Transverse colon (tissue), 4 donors: ENCODE measurements around the gene CELA2B. TPM values are rescaled to one million over a fixed set of nuclear protein-coding genes. Genes with fewer than 3 reads are reported as not detected.

ENCODE experiments used
- DNase-seq: peaks from one replicate; pipeline ENCODE4 v3.0.0-alpha.2; 2019
- H3K27ac ChIP-seq, 4 donors: fragments of 200-600 bp; sonication (generic); 2 replicates each; pipeline ENCODE4 v1.5.1; 2016 to 2018; ENCODE audit warnings: inconsistent platforms in 4 of 4
- H3K27me3 ChIP-seq: fragments of 200-600 bp; sonication (generic); 2 replicates; pipeline ENCODE4 v1.5.1; 2017; ENCODE audit warnings: inconsistent platforms
- H3K36me3 ChIP-seq, 4 donors: fragments of 200-600 bp; sonication (generic); 2 replicates each; pipeline ENCODE4 v1.5.1; 2017 to 2019; ENCODE audit warnings: inconsistent platforms in 4 of 4
- H3K4me1 ChIP-seq, 4 donors: fragments of 200-600 bp; sonication (generic); 2 replicates each; pipeline ENCODE4 v1.5.1; 2017 to 2020; ENCODE audit warnings: inconsistent platforms in 4 of 4
- H3K4me3 ChIP-seq, 4 donors: fragments of 200-600 bp; sonication (generic); 1 replicate in 1 of 4; 2 replicates in 3 of 4; pipeline versions ENCODE4 v1.5.1 to v1.6.1; 2017 to 2019; ENCODE audit warnings: inconsistent platforms in 4 of 4
- H3K9me3 ChIP-seq, 2 donors: fragments of 200-600 bp; sonication (generic); 2 replicates each; pipeline ENCODE4 v1.5.1; 2017 to 2019; ENCODE audit warnings: inconsistent platforms in 2 of 2
- CTCF ChIP-seq, 5 experiments: fragments of 200-600 bp in 3 of 5; fragments of 450-650 bp in 2 of 5; sonication (generic) in 3 of 5; IDR thresholded peaks; 1 replicate in 2 of 5; 2 replicates in 3 of 5; pipeline ENCODE4 v1.5.1; 2016 to 2017; ENCODE audit warnings: antibody characterized with exemption in 5 of 5, inconsistent platforms in 3 of 5, mild to moderate bottlenecking in 2 of 5, moderate library complexity in 1 of 5
- EP300 ChIP-seq: sonication (generic); formaldehyde crosslinking; IDR thresholded peaks from one replicate; pipeline ENCODE4 v1.6.1; 2017; ENCODE audit warnings: antibody characterized with exemption, low read depth
- POLR2A ChIP-seq: fragments of 450-650 bp; IDR thresholded peaks from one replicate; pipeline ENCODE4 v1.6.1; 2016; ENCODE audit warnings: antibody characterized with exemption, mild to moderate bottlenecking, moderate library complexity
- POLR2AphosphoS5 ChIP-seq, 3 donors: sonication (generic); formaldehyde crosslinking; IDR thresholded peaks; one replicate each; pipeline ENCODE4 v1.6.1; 2016; ENCODE audit warnings: antibody characterized with exemption in 3 of 3
- WGBS, 2 donors: methylation state at CpG; one replicate each; pipeline ENCODE4 v1.1.5; 2018; ENCODE audit warnings: low coverage in 1 of 2; 5-methylcytosine and 5-hydroxymethylcytosine counted together
- in situ Hi-C, 4 donors: fragments of 200-750 bp; cut with MboI; loops; one replicate each; pipeline versions ENCODE4 v1.15.0 to v1.15.1; 2017; ENCODE audit warnings: low sequenced_read_pairs in 3 of 4, low pct_ligation_motif_present in 1 of 4, low pct_unique_long_range_greater_than_20kb in 1 of 4
- intact Hi-C: fragments of 100-400 bp; cut with DNase I; formaldehyde crosslinking; loops from one replicate; pipeline ENCODE4 v1.15.1; 2023; ENCODE audit warnings: low total_unique reads
- total RNA-seq, 4 donors: library from RNA; depleted of rRNA; stranded (reverse); fragments of >200 nt; gene quantifications; one replicate each; pipeline ENCODE4 v1.1.0, GENCODE V29; 2016

The CELA2B gene
- total RNA-seq, 4 donors from 2014 or later: not detected

DNA sequence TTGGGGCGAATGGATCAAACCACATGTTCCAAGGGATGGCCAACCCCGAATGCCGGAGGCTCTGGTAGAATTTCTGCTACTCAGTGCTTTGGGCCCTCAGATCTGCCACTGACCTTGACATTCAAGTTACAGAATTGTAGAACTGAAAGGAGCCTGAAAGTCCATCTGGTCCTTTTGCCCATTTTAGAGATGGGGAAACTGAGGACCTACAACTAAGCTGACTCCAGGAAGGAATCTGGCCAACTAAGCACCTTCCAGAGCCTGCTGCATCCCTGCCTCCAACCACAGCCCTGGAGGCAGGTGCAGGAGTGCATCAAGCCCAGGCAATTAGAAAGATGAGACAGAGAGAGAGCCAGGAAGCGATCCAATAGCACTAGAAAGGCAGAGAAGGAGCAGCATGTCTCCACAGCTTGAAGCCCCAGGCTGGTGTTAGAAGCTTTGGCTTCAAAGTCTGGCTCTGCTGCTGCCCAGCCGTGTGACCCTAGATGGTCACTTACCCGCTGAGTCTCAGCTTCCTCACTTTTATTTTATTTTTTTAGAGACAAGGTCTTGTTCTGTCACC is 38.9 kb upstream of the CELA2B start:
- peaks cover 0 to 8% (median 4%) of the 10 kb centered on the region in 4 donors for H3K4me1 ChIP-seq
- 92% methylated on average over 2 to 6 of the region's 6 CpGs for WGBS, 2 donors
- intact Hi-C loops: loop anchor here (10.0 kb wide), 1 partner anchor 312 kb away; no protein-coding TSS in a partner anchor

GRCh38 chr1:15439325-15439724 is 36.6 kb upstream of the CELA2B start:
- DNase-seq: no peak
- Histone ChIP-seq H3K27me3 (no peaks in the 10 kb centered on the region), H3K9me3 (no peaks in the 10 kb centered on the region), H3K36me3 (no peaks in the 10 kb centered on the region), H3K27ac (no peak overlapping the region), H3K4me1 (no peaks in the 10 kb centered on the region), H3K4me3 (no peak overlapping the region)
- in situ Hi-C loops: loop anchor here in 3 of 4 donors (10.0 to 25.0 kb wide), 2 partner anchors 105 to 302 kb away; no protein-coding TSS in a partner anchor
- 92 to 100% methylated on average over 6 to 14 of the region's 14 CpGs for WGBS, 2 donors
- TF ChIP-seq POLR2AphosphoS5 (IDR thresholded peaks at IDR 0.05) (no peak), EP300 (no peak), POLR2A (no peak), CTCF (IDR thresholded peaks at IDR 0.05) (no peak)
- intact Hi-C loops: loop anchor here (10.0 kb wide), 1 partner anchor 315 kb away; no protein-coding TSS in a partner anchor

More for the DNA sequence above, 38.9 kb upstream of the CELA2B start:
- H3K27ac ChIP-seq: no peak overlapping the region
- TF ChIP-seq EP300 (no peak), POLR2AphosphoS5 (IDR thresholded peaks at IDR 0.05) (no peak), CTCF (IDR thresholded peaks at IDR 0.05) (no peak), POLR2A (no peak)
- no peaks in the 10 kb centered on the region for H3K9me3 ChIP-seq
- in situ Hi-C loops: loop anchor here in 3 of 4 donors (10.0 to 25.0 kb wide), 2 partner anchors 102 to 300 kb away; no protein-coding TSS in a partner anchor
- no peak for DNase-seq
- no peaks in the 10 kb centered on the region for H3K36me3 ChIP-seq
- no peaks in the 10 kb centered on the region for H3K27me3 ChIP-seq
- H3K4me3 ChIP-seq: no peak overlapping the region

- H3K4me3 ChIP-seq: no peak overlapping the region
- H3K9me3 ChIP-seq: no peaks in the 10 kb centered on the region
- no peaks in the 10 kb centered on the region for H3K36me3 ChIP-seq
- H3K4me1 ChIP-seq: no peaks in the 10 kb centered on the region
- in situ Hi-C loops: loop anchor here in 3 of 4 donors (25.0 kb wide), 1 partner anchor 303 kb away; no protein-coding TSS in a partner anchor
- DNase-seq: no peak
- 94 to 97% methylated on average over 6 to 13 of the region's 13 CpGs for WGBS, 2 donors
- intact Hi-C loops: no loop called here
- TF ChIP-seq POLR2A: no peak
- TF ChIP-seq POLR2AphosphoS5 (IDR thresholded peaks at IDR 0.05): no peak
- TF ChIP-seq EP300: no peak
- TF ChIP-seq CTCF (IDR thresholded peaks at IDR 0.05): no peak
- no peaks in the 10 kb centered on the region for H3K27me3 ChIP-seq
- no peak overlapping the region for H3K27ac ChIP-seq
Observed at GRCh38 chr1:15440357-15440756, 35.5 kb upstream of the CELA2B start.

DNA sequence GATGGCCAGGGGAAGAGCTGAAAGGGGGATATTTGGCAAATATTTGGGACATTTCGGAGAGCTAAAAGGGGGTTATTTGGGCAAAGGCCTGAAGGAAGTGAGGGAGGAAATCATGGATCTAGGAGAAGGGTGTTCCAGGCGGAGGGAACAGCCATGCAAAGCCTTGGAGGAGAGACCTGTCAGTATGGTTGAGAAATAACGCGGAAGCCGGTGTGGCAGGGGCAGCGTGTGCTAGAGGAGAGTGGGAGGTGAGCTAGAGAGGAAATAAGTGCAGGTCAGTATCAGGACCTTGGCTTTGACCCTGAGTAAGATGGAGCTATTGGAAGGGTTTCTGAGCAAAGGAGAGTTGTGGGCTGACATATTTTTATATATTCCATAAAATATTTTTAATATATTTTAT is 34.7 kb upstream of the CELA2B start:
- in situ Hi-C loops (loop anchor here in 3 of 4 donors (25.0 kb wide), 1 partner anchor 304 kb away; no protein-coding TSS in a partner anchor), intact Hi-C loops (no loop called here)
- TF ChIP-seq EP300 (no peak), CTCF (IDR thresholded peaks at IDR 0.05) (no peak), POLR2AphosphoS5 (IDR thresholded peaks at IDR 0.05) (no peak), POLR2A (no peak)
- Histone ChIP-seq H3K9me3 (no peaks in the 10 kb centered on the region), H3K36me3 (no peaks in the 10 kb centered on the region), H3K4me3 (no peak overlapping the region), H3K4me1 (no peaks in the 10 kb centered on the region), H3K27me3 (peaks cover under 1% of the 10 kb centered on the region), H3K27ac (no peak overlapping the region)
- 84 to 88% methylated on average over 6 of the region's 6 CpGs for WGBS, 2 donors
- DNase-seq: no peak
